ENCODE measurements around the gene HNRNPA0. TPM values are rescaled to one million over a fixed set of nuclear protein-coding genes. Genes with fewer than 3 reads are reported as not detected.

The HNRNPA0 gene
- total RNA-seq, 1 donor from 2014 or later = 12.1 TPM

GRCh38 chr5:137758715-137759306, 4.6 kb upstream of the HNRNPA0 start:
- ATAC-seq (ENCODE audit: poor library complexity) (no peak), DNase-seq (no peak)
- intact Hi-C loops (cut with DNase I) = loop anchor here (10.0 kb wide), 1 partner anchor 376 kb away; the partner anchor contains the start of gene NME5

- intact Hi-C loops (cut with DNase I) = loop anchor here (10.0 kb wide), 1 partner anchor 377 kb away; the partner anchor contains the start of gene NME5
- no peak for ATAC-seq (ENCODE audit: poor library complexity)
- no peak for DNase-seq
Measured at GRCh38 chr5:137758121-137758520, 4.0 kb upstream of the HNRNPA0 start.

- intact Hi-C loops (cut with DNase I) = loop anchor here (10.0 kb wide), 1 partner anchor 377 kb away; the partner anchor contains the start of gene NME5
- DNase-seq (no peak), ATAC-seq (ENCODE audit: poor library complexity) (no peak)
Measured at GRCh38 chr5:137757634-137758033, 3.5 kb upstream of the HNRNPA0 start.

- DNase-seq (no peak), ATAC-seq (ENCODE audit: poor library complexity) (peak; percentile 32)
- intact Hi-C loops (cut with DNase I) = loop anchor here (10.0 kb wide), 1 partner anchor 380 kb away; the partner anchor contains the start of gene NME5
Measured at GRCh38 chr5:137754961-137755762, 999 bp upstream of the HNRNPA0 start.

- ATAC-seq (ENCODE audit: poor library complexity) = peak; percentile 34
- intact Hi-C loops (cut with DNase I) = loop anchor here (10.0 kb wide), 1 partner anchor 381 kb away; the partner anchor contains the start of gene NME5
- DNase-seq = peak; percentile 80
Measured at GRCh38 chr5:137753691-137754187, 424 bp downstream of the HNRNPA0 start.

- DNase-seq (peak; percentile 66), ATAC-seq (ENCODE audit: poor library complexity) (peak; percentile 1)
- intact Hi-C loops (cut with DNase I) = loop anchor here (10.0 kb wide), 1 partner anchor 382 kb away; the partner anchor contains the start of gene NME5
Measured at GRCh38 chr5:137752905-137753690, 1.1 kb downstream of the HNRNPA0 start.

GRCh38 chr5:137751869-137752491, 2.2 kb downstream of the HNRNPA0 start:
- no peak for ATAC-seq (ENCODE audit: poor library complexity)
- no peak for DNase-seq
- intact Hi-C loops (cut with DNase I) = loop anchor here (10.0 kb wide), 1 partner anchor 383 kb away; the partner anchor contains the start of gene NME5

- ATAC-seq (ENCODE audit: poor library complexity) (no peak), DNase-seq (no peak)
- intact Hi-C loops (cut with DNase I) = loop anchor here (10.0 kb wide), 1 partner anchor 384 kb away; the partner anchor contains the start of gene NME5
Measured at GRCh38 chr5:137750436-137750835, 3.7 kb downstream of the HNRNPA0 start.

- intact Hi-C loops (cut with DNase I) = no loop called here
Measured at GRCh38 chr5:137747848-137748247, 6.3 kb downstream of the HNRNPA0 start.

GRCh38 chr5:137743031-137743640, 11.0 kb downstream of the HNRNPA0 start:
- DNase-seq (no peak), ATAC-seq (ENCODE audit: poor library complexity) (peak; percentile 80)
- intact Hi-C loops (cut with DNase I) = loop anchor here (2.0 kb wide), 2 partner anchors 82 to 114 kb away; no protein-coding TSS in a partner anchor

More at GRCh38 chr5:137747848-137748247, 6.3 kb downstream of the HNRNPA0 start:
- no peak for DNase-seq
- no peak for ATAC-seq (ENCODE audit: poor library complexity)

- intact Hi-C loops (cut with DNase I) = loop anchor here (2.0 kb wide), 2 partner anchors 81 to 113 kb away; no protein-coding TSS in a partner anchor
- no peak for ATAC-seq (ENCODE audit: poor library complexity)
Measured at GRCh38 chr5:137741718-137742117, 12.4 kb downstream of the HNRNPA0 start.

GRCh38 chr5:137739737-137740136, 14.4 kb downstream of the HNRNPA0 start:
- DNase-seq (no peak), ATAC-seq (ENCODE audit: poor library complexity) (no peak)
- intact Hi-C loops (cut with DNase I) = no loop called here

More at GRCh38 chr5:137741718-137742117, 12.4 kb downstream of the HNRNPA0 start:
- no peak for DNase-seq

- DNase-seq (no peak), ATAC-seq (ENCODE audit: poor library complexity) (no peak)
- intact Hi-C loops (cut with DNase I) = no loop called here
Measured at GRCh38 chr5:137738947-137739346, 15.2 kb downstream of the HNRNPA0 start.

- ATAC-seq (ENCODE audit: poor library complexity) (peak; percentile 83), DNase-seq (peak; percentile 50)
- intact Hi-C loops (cut with DNase I) = no loop called here
Measured at GRCh38 chr5:137737349-137738131, 16.6 kb downstream of the HNRNPA0 start.

- ATAC-seq (ENCODE audit: poor library complexity) (no peak), DNase-seq (no peak)
- intact Hi-C loops (cut with DNase I) = no loop called here
Measured at GRCh38 chr5:137736496-137736895, 17.7 kb downstream of the HNRNPA0 start.

GRCh38 chr5:137735555-137736284, 18.4 kb downstream of the HNRNPA0 start, which contains the start of gene KLHL3:
Gene KLHL3 (minus strand): TSS chr5:137736089. CDS start chr5:137735646, 443 bp downstream.
- ATAC-seq (ENCODE audit: poor library complexity) (peak; percentile 61), DNase-seq (peak; percentile 46)
- intact Hi-C loops (cut with DNase I) = no loop called here
